Activated T-cell treated with anti-CD3 and anti-CD28 coated beads, Interleukin-2, amount 50 U/mL, for 1 hour (primary cell): ENCODE measurements around the gene NDRG3.
"Not testable (repeated sequence)": the region's sequence is repeated elsewhere in the genome, so short reads cannot be mapped to it uniquely, and the experiment has no call there.

ENCODE experiments used
- DNase-seq: peaks from one replicate; pipeline ENCODE4 v3.0.0-alpha.2; 2020

Gene NDRG3

GRCh38 chr20:36641506-36641843, 104.4 kb downstream of the NDRG3 start:
- no peak for DNase-seq

- DNase-seq = not testable (repeated sequence)
These were observed 107.0 kb downstream of the NDRG3 start for GRCh38 chr20:36638876-36639400.

GRCh38 chr20:36634342-36634741, 111.5 kb downstream of the NDRG3 start:
- DNase-seq = no peak

- no peak for DNase-seq
These were observed 112.6 kb downstream of the NDRG3 start for GRCh38 chr20:36633285-36633772.

GRCh38 chr20:36632487-36633284, 113.2 kb downstream of the NDRG3 start:
- DNase-seq = no peak

GRCh38 chr20:36632147-36632486, 113.8 kb downstream of the NDRG3 start:
- no peak for DNase-seq

- DNase-seq = no peak
These were observed 114.2 kb downstream of the NDRG3 start for GRCh38 chr20:36631646-36632045.

GRCh38 chr20:36629719-36630681, 115.9 kb downstream of the NDRG3 start:
- peak; percentile 50 for DNase-seq

- no peak for DNase-seq
These were observed 117.8 kb downstream of the NDRG3 start for GRCh38 chr20:36628076-36628475.

GRCh38 chr20:36624944-36625324, 121.0 kb downstream of the NDRG3 start:
- DNase-seq = no peak

- DNase-seq = no peak
These were observed 121.6 kb downstream of the NDRG3 start for GRCh38 chr20:36624068-36624943.

GRCh38 chr20:36623444-36623843, 122.4 kb downstream of the NDRG3 start:
- no peak for DNase-seq

- no peak for DNase-seq
These were observed 125.0 kb downstream of the NDRG3 start for GRCh38 chr20:36620917-36621316.

GRCh38 chr20:36614781-36615557, 130.9 kb downstream of the NDRG3 start:
- DNase-seq = no peak

GRCh38 chr20:36613974-36614373, 131.9 kb downstream of the NDRG3 start:
- no peak for DNase-seq

- DNase-seq = no peak
These were observed 134.3 kb downstream of the NDRG3 start for GRCh38 chr20:36611625-36612024.

GRCh38 chr20:36608388-36608728, 137.5 kb downstream of the NDRG3 start:
- not testable (repeated sequence) for DNase-seq

- no peak for DNase-seq
These were observed 138.1 kb downstream of the NDRG3 start for GRCh38 chr20:36607586-36608387.

- DNase-seq = no peak
These were observed 139.5 kb downstream of the NDRG3 start for GRCh38 chr20:36606158-36607066.
